ENCODE measurements around the gene ATAD2B. TPM values are rescaled to one million over a fixed set of nuclear protein-coding genes. Genes with fewer than 3 reads are reported as not detected.

ATAD2B gene
- total RNA-seq, 2 experiments from 2014 or later = 13.2 to 14.3 TPM

GRCh38 chr2:23703037-23703582, 223.8 kb downstream of the ATAD2B start:
- ChIA-PET CTCF (no interaction called here), POLR2A (no interaction called here)
- no peak overlapping the region for H3K27ac Mint-ChIP-seq
- peaks cover 3% of the 10 kb centered on the region for H3K36me3 Mint-ChIP-seq
- DNase-seq = no peak
- no peaks in the 10 kb centered on the region for H3K9me3 Mint-ChIP-seq
- no peak overlapping the region for H3K4me3 Mint-ChIP-seq
- intact Hi-C loops (cut with micrococcal nuclease) = no loop called here
- no peaks in the 10 kb centered on the region for H3K4me1 Mint-ChIP-seq (ENCODE audit: low read depth)
- no peaks in the 10 kb centered on the region for H3K27me3 Mint-ChIP-seq

GRCh38 chr2:23700627-23701026, 226.3 kb downstream of the ATAD2B start:
- CTCF ChIA-PET = no interaction called here
- no peaks in the 10 kb centered on the region for H3K27me3 Mint-ChIP-seq

GRCh38 chr2:23699580-23699925, 227.4 kb downstream of the ATAD2B start:
- Mint-ChIP-seq H3K36me3 (no peaks in the 10 kb centered on the region), H3K9me3 (no peaks in the 10 kb centered on the region), H3K27ac (no peak overlapping the region), H3K27me3 (no peaks in the 10 kb centered on the region), H3K4me3 (no peak overlapping the region), H3K4me1 (ENCODE audit: low read depth) (no peaks in the 10 kb centered on the region)
- intact Hi-C loops (cut with micrococcal nuclease) = no loop called here
- POLR2A ChIA-PET = no interaction called here
- CTCF ChIA-PET = no interaction called here
- DNase-seq = no peak

More at GRCh38 chr2:23700627-23701026, 226.3 kb downstream of the ATAD2B start:
- Mint-ChIP-seq H3K27ac (no peak overlapping the region), H3K36me3 (no peaks in the 10 kb centered on the region), H3K9me3 (no peaks in the 10 kb centered on the region), H3K4me1 (ENCODE audit: low read depth) (no peaks in the 10 kb centered on the region), H3K4me3 (no peak overlapping the region)
- POLR2A ChIA-PET = no interaction called here
- no peak for DNase-seq
- intact Hi-C loops (cut with micrococcal nuclease) = no loop called here

GRCh38 chr2:23698721-23699579, 228.0 kb downstream of the ATAD2B start:
- Mint-ChIP-seq H3K27ac (no peak overlapping the region), H3K4me1 (ENCODE audit: low read depth) (no peaks in the 10 kb centered on the region), H3K9me3 (no peaks in the 10 kb centered on the region), H3K27me3 (no peaks in the 10 kb centered on the region), H3K4me3 (no peak overlapping the region), H3K36me3 (no peaks in the 10 kb centered on the region)
- POLR2A ChIA-PET = no interaction called here
- CTCF ChIA-PET = no interaction called here
- intact Hi-C loops (cut with micrococcal nuclease) = no loop called here
- DNase-seq = no peak

Other genes starting within 250 kb of the ATAD2B start
- gene UBXN2A, start 13.3 kb upstream of the ATAD2B start, total RNA-seq = 10 to 100 TPM; 11.8 to 12.2 TPM
- gene MFSD2B, start 83.0 kb upstream of the ATAD2B start, total RNA-seq = under 1 TPM in 1 of 2 experiments, not detected in 1; 0.39 TPM
- 10 to 100 TPM; 18.4 to 21.2 TPM for gene WDCP, start 120.3 kb upstream of the ATAD2B start, total RNA-seq
- 1 to 10 TPM; 3.4 to 3.7 TPM for gene FKBP1B, start 122.6 kb upstream of the ATAD2B start, total RNA-seq
- 100 to 1,000 TPM; 145 to 148 TPM for gene SF3B6, start 149.2 kb upstream of the ATAD2B start, total RNA-seq
- gene TP53I3, start 157.7 kb upstream of the ATAD2B start, total RNA-seq = under 1 TPM; 0.90 to 0.94 TPM
- under 1 TPM in 1 of 2 experiments, not detected in 1; 0.40 TPM for gene PFN4, start 196.2 kb upstream of the ATAD2B start, total RNA-seq
- 1 to 10 TPM; 6.5 to 7.2 TPM for gene FAM228B, start 196.3 kb upstream of the ATAD2B start, total RNA-seq
- under 1 TPM; 0.12 to 0.17 TPM for gene FAM228A, start 247.9 kb upstream of the ATAD2B start, total RNA-seq